HG03442 (cell line): Measurements from ENCODE around the gene DFFB.

Experiments
- ATAC-seq: cut with Tn5 transposase; IDR thresholded peaks from one replicate; pipeline ENCODE4 v1.9.1; 2021; ENCODE audit warnings: mild to moderate bottlenecking, moderate library complexity; ENCODE audit not compliant: unreplicated experiment

Gene DFFB

DNA sequence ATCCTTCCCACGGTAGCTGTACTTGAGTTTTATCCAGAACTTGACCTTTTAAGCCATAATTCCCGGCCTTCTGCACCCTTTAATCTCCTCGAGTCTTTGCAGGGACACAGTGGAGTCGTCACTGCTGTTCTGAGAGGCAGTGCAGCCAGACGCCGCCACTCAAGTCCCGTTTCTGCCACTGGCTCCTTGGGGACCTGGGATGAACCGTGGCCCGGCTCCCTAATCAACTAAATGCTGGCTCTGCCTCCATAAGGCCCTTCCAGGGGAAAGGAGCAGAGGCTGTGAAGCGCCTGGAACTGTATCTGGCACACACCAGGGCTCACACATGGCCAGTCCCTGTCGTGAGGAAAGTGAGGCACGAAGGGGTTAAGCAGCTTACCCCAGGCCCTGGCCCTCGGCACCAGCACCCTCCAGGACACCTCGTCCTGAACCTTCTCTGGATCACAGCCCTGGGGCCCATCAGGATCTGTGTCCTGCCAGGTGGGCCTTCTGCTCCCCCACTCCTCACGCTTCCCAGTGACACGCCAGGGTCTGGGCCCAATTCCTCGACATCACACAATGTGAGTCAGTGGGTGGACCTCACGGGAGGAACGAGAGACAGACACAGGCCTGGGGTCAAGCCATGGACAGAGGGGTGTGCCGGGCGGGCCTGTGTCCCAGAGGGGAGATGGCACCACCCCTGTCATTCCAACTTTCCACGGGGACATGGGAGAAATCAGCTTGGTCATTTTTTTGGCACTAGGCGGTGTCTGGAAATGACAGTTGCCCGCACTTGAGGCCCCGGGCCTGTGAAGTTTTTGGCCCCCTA is 66.3 kb downstream of the DFFB start:
- ATAC-seq, result no peak

- ATAC-seq, result no peak
These were observed 67.0 kb downstream of the DFFB start for GRCh38 chr1:3924186-3924824.

GRCh38 chr1:3924825-3925220 is 67.5 kb downstream of the DFFB start:
- ATAC-seq, result no peak

DNA sequence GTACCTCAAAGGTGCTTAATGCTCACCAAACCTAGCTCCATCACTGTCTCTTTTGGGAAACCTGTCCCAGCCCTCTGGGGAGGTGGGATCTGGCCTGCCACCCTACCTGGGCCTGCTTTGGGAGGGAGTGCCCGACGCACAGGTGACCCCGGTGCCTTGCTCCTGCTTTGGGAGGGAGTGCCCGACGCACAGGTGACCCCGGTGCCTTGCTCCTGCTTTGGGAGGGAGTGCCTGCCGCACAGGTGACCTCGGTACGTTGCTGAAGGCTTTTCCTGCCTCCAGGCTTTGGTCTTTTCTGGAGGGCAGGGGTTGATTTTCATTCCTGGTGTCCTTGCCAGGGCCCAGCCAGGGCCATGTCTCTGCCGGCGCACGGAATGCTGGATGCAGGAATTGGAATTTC is 68.0 kb downstream of the DFFB start:
- ATAC-seq, result no peak

DNA sequence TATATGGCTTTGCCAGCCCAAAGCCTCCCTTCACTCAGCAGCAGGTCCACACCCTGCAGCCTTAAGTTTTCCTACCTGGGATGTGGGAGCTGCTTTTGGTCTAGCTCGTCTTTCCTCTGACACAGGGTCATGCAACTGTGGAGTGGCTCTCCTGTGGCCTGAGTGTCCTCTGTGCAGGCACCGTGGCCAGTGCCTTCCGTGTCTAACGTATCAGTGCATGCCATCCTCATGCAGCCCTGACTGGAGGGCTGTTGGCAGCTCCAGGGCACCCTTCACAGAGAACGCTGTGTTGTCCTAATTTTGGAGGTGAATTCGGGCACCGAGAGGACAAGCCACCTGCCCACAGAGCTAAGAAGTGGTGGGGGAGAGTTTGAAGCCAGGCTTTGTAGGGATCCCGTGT is 68.5 kb downstream of the DFFB start:
- ATAC-seq, result no peak

DNA sequence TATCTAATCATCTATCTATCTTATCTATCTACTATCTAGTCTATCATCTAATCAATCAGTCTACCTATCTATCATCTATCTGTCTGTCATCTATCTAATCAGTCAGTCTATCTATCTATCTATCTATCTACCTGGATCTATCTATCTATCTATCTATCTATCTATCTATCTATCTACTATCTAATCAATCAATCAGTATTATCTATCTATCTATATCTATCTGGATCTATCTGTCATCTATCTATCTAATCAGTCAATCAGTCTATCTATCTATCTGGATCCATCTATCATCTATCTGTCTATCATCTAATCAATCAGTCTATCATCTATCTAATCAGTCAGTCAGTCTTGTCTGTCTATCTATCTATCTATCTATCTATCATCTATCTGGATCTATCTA is 69.7 kb downstream of the DFFB start:
- ATAC-seq, result no peak

GRCh38 chr1:3928586-3928985 is 71.3 kb downstream of the DFFB start:
- no peak for ATAC-seq

GRCh38 chr1:3929126-3929525 is 71.8 kb downstream of the DFFB start:
- ATAC-seq, result no peak

DNA sequence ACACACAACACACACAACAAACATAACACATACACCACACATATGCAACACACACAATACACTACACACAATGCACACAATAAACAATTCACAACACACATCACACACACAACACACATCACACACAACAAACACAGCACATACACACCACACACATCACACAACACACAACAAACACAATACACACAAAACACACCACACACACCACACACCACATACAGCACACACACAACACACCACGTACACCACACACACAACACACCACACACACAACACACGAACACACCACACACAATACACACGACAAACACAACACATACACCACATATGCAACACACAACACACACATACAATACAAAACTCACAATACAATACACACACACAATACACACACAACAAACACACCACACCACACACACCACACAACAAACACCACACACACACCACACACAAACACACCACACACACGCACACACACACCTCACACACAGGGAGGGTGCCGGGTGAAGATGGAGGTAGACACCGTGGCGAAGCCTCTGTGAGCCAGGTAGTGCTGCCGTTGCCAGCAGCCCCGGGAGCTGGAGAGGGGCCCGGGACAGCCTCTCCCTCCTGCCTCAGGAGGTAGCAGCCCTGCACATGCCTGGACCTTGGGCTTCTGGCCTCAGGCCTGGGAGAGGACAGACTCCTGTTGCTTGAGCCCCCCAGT is 73.2 kb downstream of the DFFB start:
- no peak for ATAC-seq

- ATAC-seq, result no peak
These were observed 74.0 kb downstream of the DFFB start for GRCh38 chr1:3931007-3931912.

- ATAC-seq, result no peak
These were observed 75.1 kb downstream of the DFFB start for GRCh38 chr1:3932156-3932919.
